ENCODE results near the gene GTSF1L. TPM values are rescaled to one million over a fixed set of nuclear protein-coding genes. Genes with fewer than 3 reads are reported as not detected.

Gene GTSF1L
- total and polyA plus RNA-seq, 4 donors = not detected

- Histone ChIP-seq H3K27me3 (ENCODE audit: control insufficient read depth in 4 of 4, insufficient read depth in 4 of 4, low read length in 3 of 4) (no peaks in the 10 kb centered on the region), H3K4me3 (ENCODE audit: low read depth in 1 of 3, low read length in 3 of 3) (no peak overlapping the region), H3K9me3 (ENCODE audit: control insufficient read depth in 4 of 4, low read length in 3 of 4) (no peaks in the 10 kb centered on the region), H3K4me1 (ENCODE audit: control insufficient read depth in 4 of 4, insufficient read depth in 4 of 4, low read length in 3 of 4) (no peaks in the 10 kb centered on the region), H3K36me3 (ENCODE audit: control insufficient read depth in 4 of 4, insufficient read depth in 3 of 4, low read depth in 1 of 4, low read length in 3 of 4) (no peaks in the 10 kb centered on the region), H3K9ac (ENCODE audit: low read depth in 1 of 2, low read length in 2 of 2) (no peak overlapping the region), H3K27ac (ENCODE audit: low read depth in 1 of 2, low read length in 2 of 2) (no peak overlapping the region)
- no peak for TF ChIP-seq SP1 (IDR thresholded peaks at IDR 0.05)
- TF ChIP-seq MAX (IDR thresholded peaks at IDR 0.05) = no peak
- 86% methylated on average over 1 of the region's 1 CpG for WGBS
- no peak for DNase-seq (ENCODE audit: low spot score)
Observed at GRCh38 chr20:43720007-43720406, 6.8 kb downstream of the GTSF1L start.

- Histone ChIP-seq H3K36me3 (ENCODE audit: control insufficient read depth in 4 of 4, insufficient read depth in 3 of 4, low read depth in 1 of 4, low read length in 3 of 4) (no peaks in the 10 kb centered on the region), H3K27me3 (ENCODE audit: control insufficient read depth in 4 of 4, insufficient read depth in 4 of 4, low read length in 3 of 4) (no peaks in the 10 kb centered on the region), H3K9ac (ENCODE audit: low read depth in 1 of 2, low read length in 2 of 2) (no peak overlapping the region), H3K4me3 (ENCODE audit: low read depth in 1 of 3, low read length in 3 of 3) (no peak overlapping the region), H3K9me3 (ENCODE audit: control insufficient read depth in 4 of 4, low read length in 3 of 4) (no peaks in the 10 kb centered on the region), H3K4me1 (ENCODE audit: control insufficient read depth in 4 of 4, insufficient read depth in 4 of 4, low read length in 3 of 4) (no peaks in the 10 kb centered on the region), H3K27ac (ENCODE audit: low read depth in 1 of 2, low read length in 2 of 2) (no peak overlapping the region)
- WGBS = 94% methylated on average over 4 of the region's 4 CpGs
- TF ChIP-seq REST (IDR thresholded peaks at IDR 0.05) = no peak
- TF ChIP-seq RXRA (IDR thresholded peaks at IDR 0.05) = no peak
- TF ChIP-seq EGR1 (IDR thresholded peaks at IDR 0.05; ENCODE audit: low read depth in 2 of 2) = no peak
- no peak for TF ChIP-seq FOXA2 (IDR thresholded peaks at IDR 0.05)
- TF ChIP-seq ATF3 (IDR thresholded peaks at IDR 0.05) = no peak
- no peak for DNase-seq (ENCODE audit: low spot score)
Observed at GRCh38 chr20:43717616-43717995, 9.2 kb downstream of the GTSF1L start.

- Histone ChIP-seq H3K27ac (ENCODE audit: low read depth in 1 of 2, low read length in 2 of 2) (no peak overlapping the region), H3K36me3 (ENCODE audit: control insufficient read depth in 4 of 4, insufficient read depth in 3 of 4, low read depth in 1 of 4, low read length in 3 of 4) (no peaks in the 10 kb centered on the region), H3K27me3 (ENCODE audit: control insufficient read depth in 4 of 4, insufficient read depth in 4 of 4, low read length in 3 of 4) (no peaks in the 10 kb centered on the region), H3K4me3 (ENCODE audit: low read depth in 1 of 3, low read length in 3 of 3) (no peak overlapping the region), H3K9ac (ENCODE audit: low read depth in 1 of 2, low read length in 2 of 2) (no peak overlapping the region), H3K4me1 (ENCODE audit: control insufficient read depth in 4 of 4, insufficient read depth in 4 of 4, low read length in 3 of 4) (no peaks in the 10 kb centered on the region), H3K9me3 (ENCODE audit: control insufficient read depth in 4 of 4, low read length in 3 of 4) (no peaks in the 10 kb centered on the region)
- DNase-seq (ENCODE audit: low spot score) = no peak
- WGBS = 98% methylated on average over 12 of the region's 12 CpGs
- TF ChIP-seq NR2F2 (IDR thresholded peaks at IDR 0.05) = no peak
- no peak for TF ChIP-seq REST (IDR thresholded peaks at IDR 0.05)
- TF ChIP-seq CTCF (IDR thresholded peaks at IDR 0.05; ENCODE audit: low read depth, low read length, missing input control) = no peak
- no peak for TF ChIP-seq SP1 (IDR thresholded peaks at IDR 0.05)
- no peak for TF ChIP-seq JUND (IDR thresholded peaks at IDR 0.05)
- no peak for TF ChIP-seq ZBTB33 (IDR thresholded peaks at IDR 0.05)
- no peak for TF ChIP-seq EGR1 (IDR thresholded peaks at IDR 0.05; ENCODE audit: low read depth in 2 of 2)
- no peak for TF ChIP-seq YY1 (IDR thresholded peaks at IDR 0.05)
- TF ChIP-seq RAD21 (IDR thresholded peaks at IDR 0.05) = no peak
- TF ChIP-seq RXRA (IDR thresholded peaks at IDR 0.05) = no peak
- no peak for TF ChIP-seq HNF4A (conservative IDR thresholded peaks at IDR 0.05)
- TF ChIP-seq ATF3 (IDR thresholded peaks at IDR 0.05) = no peak
Observed at GRCh38 chr20:43716757-43717615, 9.8 kb downstream of the GTSF1L start.
